GM18517 (cell line): ENCODE results near the gene TENM4.

Experiments used
- ATAC-seq: cut with Tn5 transposase; IDR thresholded peaks from one replicate; pipeline ENCODE4 v1.9.1; 2021; ENCODE audit warnings: mild to moderate bottlenecking, moderate library complexity; ENCODE audit not compliant: unreplicated experiment

The TENM4 gene

GRCh38 chr11:79440571-79441460, at the start of gene TENM4:
TENM4 (minus strand) TSS chr11:79441030; CDS start chr11:79069944, 371,086 bp downstream.
- ATAC-seq = no peak

DNA sequence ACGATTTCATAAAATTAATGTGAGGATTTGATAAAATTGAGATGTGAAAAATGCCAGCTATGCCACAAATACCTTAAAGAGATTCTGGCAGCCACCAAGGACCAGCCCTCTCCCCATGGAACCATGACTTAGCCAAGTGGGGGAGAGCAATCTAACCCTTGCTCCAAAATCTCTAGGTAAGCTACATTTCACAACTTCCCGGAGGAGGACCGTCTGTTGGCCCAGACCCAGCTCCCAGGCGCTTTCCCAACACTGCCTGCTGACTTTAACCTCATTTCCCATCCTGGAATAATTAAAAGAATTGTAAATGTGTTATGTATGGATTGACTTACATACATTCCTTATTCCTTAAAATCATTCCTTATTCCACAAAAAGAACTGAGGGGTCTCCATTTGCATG, 47.5 kb upstream of the TENM4 start:
- ATAC-seq = no peak

DNA sequence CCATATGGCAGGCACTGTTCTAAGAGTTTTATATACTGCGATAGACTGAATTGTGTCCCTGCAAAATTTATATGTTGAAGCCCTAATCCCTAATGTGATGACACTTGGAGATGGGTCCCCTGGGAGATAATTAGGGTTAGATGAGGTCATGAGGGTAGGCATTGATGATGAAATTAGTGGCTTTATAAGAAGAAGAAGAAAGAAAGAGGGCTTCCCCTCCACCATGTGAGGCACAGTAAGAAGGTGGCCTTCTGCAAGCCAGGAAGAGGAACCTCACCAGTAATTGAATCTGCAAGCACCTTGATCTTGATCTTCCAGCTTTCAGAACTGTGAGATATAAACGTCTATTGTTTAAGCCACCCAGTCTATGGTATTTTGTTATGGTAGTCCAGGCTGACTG, 46.6 kb upstream of the TENM4 start:
- ATAC-seq = no peak

GRCh38 chr11:79486242-79486984, 45.6 kb upstream of the TENM4 start:
- ATAC-seq = no peak

DNA sequence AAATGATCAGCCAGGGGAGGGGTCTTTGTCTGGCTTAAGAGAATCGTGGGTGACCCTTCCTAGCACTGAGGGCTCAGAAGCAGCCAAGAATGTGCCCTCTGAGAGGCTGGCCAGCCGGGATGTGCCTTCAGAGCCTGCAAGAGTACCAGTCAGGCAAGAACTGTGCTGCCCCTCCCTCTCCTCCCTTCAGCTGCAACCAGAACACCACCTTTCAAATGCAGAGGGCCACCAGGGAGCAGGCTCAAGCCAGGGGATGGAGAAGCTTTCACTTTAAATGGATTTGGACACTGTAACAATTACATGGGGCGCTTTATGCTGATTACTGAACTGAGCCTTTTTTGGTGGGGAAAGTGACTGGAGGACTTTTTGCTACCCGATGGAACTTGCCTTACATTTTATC, 44.9 kb upstream of the TENM4 start:
- ATAC-seq = no peak

DNA sequence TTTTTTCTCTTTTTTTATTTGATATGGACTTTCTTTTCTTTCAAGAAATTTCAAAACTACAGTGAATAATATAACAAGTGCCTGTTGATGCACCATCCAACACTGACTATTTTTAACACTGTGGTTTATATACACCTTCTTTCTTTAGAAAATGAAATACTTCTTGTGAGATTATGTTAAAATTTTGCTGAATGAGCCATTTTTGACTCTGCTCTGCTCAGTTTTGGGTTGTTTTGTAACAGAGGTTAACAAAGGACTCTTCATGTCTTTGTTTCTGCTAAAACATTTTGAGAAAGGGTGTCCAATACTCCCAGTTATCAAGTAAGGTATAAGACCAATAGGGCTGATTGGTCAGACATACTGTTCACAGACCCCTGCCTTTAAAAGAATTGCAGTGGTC, 44.0 kb upstream of the TENM4 start:
- ATAC-seq = no peak

DNA sequence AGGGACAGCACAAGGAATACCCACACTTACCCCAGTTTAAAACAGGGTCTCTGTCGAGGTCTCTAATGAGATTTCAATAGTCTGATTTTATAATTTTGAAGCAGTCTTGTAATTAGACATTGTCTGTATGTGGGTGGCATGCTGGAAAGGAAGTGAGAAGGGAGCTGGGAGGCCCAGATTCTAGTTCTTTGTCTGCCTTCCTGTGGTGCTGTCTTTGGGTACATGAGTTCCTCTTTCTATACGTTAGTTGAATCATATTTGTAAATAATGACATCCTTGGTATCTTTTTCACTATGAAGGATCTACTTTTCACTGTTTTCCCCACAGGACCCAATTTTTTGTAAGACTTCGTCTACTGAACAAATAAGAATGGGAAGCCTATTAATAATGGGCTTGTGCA, 42.0 kb upstream of the TENM4 start:
- peak; percentile 92 for ATAC-seq

GRCh38 chr11:79481795-79482194, 41.0 kb upstream of the TENM4 start:
- ATAC-seq = peak; percentile 57

DNA sequence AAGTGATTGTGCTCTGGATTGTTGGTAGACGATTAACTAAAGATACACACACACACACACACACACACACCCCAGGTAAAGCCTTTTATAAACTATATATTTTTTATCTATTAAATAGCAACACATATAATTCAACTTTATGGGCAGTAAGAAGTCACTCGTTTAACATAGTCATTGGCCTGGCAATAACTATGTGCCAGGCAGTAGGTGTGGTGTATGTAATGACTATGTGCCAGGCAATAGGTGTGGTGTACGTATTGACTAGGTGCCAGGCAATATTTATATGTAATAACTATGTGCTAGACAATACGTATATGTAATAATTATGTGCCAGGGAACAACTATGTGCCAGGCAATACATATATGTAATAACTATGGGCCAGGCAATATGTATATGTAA, 40.0 kb upstream of the TENM4 start:
- no peak for ATAC-seq

DNA sequence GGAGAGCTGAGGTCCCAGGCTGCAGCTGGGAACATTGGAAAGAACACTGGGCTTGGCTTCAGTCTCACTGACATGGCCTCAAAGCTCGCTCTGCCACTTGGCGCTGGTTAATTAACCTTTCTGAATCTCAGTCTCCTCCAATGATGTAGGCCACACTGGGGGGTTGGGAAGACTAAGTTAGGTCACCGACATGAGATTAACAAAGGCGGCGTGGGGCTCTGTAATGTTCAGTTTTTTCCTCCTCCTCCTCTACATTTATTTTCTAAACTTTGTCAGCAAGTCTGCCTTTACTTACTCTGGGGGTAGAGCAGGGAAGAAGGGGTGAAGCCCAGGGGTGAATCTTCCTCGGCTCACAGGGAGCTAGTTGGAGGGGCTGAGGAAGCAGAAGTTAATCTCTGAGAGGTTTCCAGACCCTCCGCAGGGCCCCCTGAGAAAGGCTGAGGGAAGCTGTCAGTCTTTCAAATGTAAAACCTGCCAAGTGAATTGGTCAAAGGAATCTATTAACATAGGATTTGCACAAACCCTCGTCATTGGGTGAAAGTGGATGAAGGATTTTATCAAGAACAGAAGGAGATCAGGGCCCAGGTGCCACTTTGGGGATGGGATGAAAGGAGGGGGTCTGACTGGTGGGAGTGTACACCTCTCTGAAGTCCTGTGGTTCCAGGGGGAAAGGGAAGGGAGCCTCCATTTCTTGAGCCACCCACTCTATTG, 32.1 kb upstream of the TENM4 start:
- ATAC-seq = no peak

DNA sequence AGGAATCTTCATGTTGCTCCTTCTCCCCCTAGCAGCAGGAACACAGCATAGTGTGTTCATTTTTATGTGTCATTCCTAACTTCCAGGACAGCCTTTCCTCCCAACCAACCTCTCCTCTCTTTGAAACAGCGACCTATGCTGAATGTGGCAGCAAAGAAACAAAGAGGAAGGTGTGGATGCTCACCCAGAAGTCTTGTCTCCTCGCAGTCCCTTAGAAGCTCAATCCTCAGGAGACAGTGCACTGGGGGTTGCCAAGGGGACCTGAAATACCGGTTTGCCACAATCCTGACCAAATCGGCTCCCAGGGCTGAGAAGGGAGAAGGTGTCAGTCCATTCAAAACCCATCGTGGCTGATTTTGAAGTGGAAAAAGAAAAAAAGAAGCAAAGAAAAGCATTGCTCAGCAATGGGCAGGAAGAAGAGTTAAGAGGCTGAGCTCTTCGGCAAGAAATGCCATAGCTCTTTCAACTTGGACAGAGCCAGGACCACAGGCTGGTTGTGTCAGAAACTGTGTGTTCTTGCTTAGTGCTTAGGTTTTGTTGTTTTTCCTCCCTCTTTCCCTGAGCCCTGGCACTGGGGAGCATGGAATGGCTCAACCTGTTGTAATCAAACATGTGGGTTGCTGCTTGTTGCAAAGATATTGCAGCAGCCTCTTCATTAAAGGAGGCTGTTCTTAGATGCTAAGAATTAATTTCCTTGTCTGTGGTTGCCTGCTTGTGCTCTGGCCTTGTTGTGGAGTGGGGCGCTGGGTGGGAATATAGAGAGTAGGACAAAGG, 30.4 kb upstream of the TENM4 start:
- ATAC-seq = no peak

GRCh38 chr11:79470161-79470560, 29.3 kb upstream of the TENM4 start:
- no peak for ATAC-seq

DNA sequence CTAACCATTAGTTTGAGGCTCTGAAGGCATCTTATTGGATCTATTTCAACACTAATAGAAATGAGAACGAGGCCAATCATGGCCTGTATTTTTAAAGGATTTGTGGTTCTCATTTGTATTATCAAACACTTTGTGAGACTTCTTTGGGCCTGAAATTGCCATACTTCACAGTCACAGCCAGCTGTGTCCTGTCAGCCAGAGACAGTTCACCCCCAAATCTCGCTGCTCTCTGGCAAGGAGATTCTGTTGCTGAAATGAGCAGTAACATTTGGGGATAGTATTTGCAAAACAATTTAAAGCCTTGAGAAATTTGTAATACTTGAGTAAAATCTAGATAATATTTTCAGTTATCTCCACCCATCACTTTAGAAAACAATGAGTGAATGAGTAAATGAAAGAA, 26.9 kb upstream of the TENM4 start:
- ATAC-seq = no peak

GRCh38 chr11:79466411-79466810, 25.6 kb upstream of the TENM4 start:
- ATAC-seq = no peak

- ATAC-seq = no peak
Observed at GRCh38 chr11:79465160-79465559, 24.3 kb upstream of the TENM4 start.

- ATAC-seq = no peak
Observed at GRCh38 chr11:79461666-79462645, 21.1 kb upstream of the TENM4 start.

DNA sequence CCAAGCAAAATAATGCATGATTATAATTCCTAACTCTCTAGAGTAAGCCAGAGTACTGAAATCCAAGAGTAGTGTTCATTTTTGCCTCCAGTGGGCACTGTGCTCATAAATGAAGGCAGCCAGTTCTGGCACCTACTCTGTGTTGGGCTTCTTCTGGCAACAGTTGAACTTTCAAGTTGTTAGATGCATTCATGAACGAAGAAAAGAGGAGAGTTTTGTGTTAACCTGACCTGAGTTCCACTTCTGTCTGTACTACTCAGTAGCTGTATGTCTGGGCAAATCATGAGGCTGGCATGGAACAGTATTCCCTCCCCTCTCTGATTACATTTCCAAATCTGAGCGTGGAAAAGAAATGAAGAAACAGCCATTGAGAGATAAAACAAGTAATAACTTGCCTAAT, 20.3 kb upstream of the TENM4 start:
- ATAC-seq = no peak

GRCh38 chr11:79458709-79459108, 17.9 kb upstream of the TENM4 start:
- ATAC-seq = no peak

DNA sequence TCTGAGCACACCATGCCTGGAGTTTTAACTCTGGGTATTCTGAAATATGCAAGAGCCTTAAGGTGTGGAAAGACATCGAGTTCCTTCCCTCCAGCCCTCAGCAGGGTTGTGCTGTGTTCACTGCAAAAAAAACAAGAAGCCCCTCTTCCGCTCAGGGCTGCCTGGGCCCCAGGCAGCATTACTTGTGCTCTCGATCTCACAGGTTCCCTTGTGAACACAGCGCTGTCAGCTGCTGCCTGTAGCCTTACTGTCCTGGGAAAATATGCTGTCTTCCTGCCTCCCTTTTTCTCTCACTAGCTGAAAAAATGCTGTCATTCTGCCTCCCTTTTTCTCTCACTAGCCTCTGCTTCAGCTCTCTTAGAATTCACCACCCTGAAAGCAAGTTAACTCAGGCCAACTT, 15.7 kb upstream of the TENM4 start:
- ATAC-seq = no peak

GRCh38 chr11:79453617-79454016, 12.8 kb upstream of the TENM4 start:
- ATAC-seq = no peak
